NB4 (cell line): ENCODE results near the gene ANKRD66.
"Not testable (repeated sequence)": the region's sequence is repeated elsewhere in the genome, so short reads cannot be mapped to it uniquely, and the experiment has no call there.

Experiments used
- DNase-seq: peaks from one replicate; pipeline ENCODE4 v3.0.0; 2010; ENCODE audit warnings: low read depth
- H3K4me3 ChIP-seq: one replicate; pipeline ENCODE4 v1.5.1; 2011; ENCODE audit warnings: mild to moderate bottlenecking, low read depth, low read length, moderate library complexity
- CTCF ChIP-seq: IDR thresholded peaks from one replicate; pipeline ENCODE4 v1.5.1; 2012; ENCODE audit warnings: low read depth, low read length
- MAX ChIP-seq: IDR thresholded peaks from 2 replicates; pipeline ENCODE4 v1.6.1; 2011; ENCODE audit warnings: low read depth, low read length
- MYC ChIP-seq: IDR thresholded peaks from 2 replicates; pipeline ENCODE4 v1.6.1; 2011; ENCODE audit warnings: low read depth, low read length
- POLR2A ChIP-seq: IDR thresholded peaks from 2 replicates; pipeline ENCODE4 v1.6.1; 2011; ENCODE audit warnings: mild to moderate bottlenecking; ENCODE audit not compliant: insufficient read length; ENCODE audit errors: extremely low read depth

The ANKRD66 gene

GRCh38 chr6:46755865-46756264 is 9.1 kb downstream of the ANKRD66 start:
- no peak for TF ChIP-seq POLR2A

GRCh38 chr6:46756469-46757213 is 9.9 kb downstream of the ANKRD66 start:
- DNase-seq, result no peak
- TF ChIP-seq MYC (no peak), MAX (no peak), CTCF (no peak), POLR2A (no peak)
- H3K4me3 ChIP-seq, result no peak overlapping the region

More at GRCh38 chr6:46755865-46756264, 9.1 kb downstream of the ANKRD66 start:
- H3K4me3 ChIP-seq, result no peak overlapping the region
- DNase-seq, result no peak

GRCh38 chr6:46757214-46757596 is 10.5 kb downstream of the ANKRD66 start:
- H3K4me3 ChIP-seq, result no peak overlapping the region
- no peak for DNase-seq
- TF ChIP-seq POLR2A, result no peak
- TF ChIP-seq CTCF, result no peak
- no peak for TF ChIP-seq MYC

GRCh38 chr6:46758960-46759753 is 12.4 kb downstream of the ANKRD66 start:
- H3K4me3 ChIP-seq, result no peak overlapping the region
- no peak for DNase-seq
- TF ChIP-seq CTCF (no peak), MYC (no peak), MAX (no peak), POLR2A (no peak)

GRCh38 chr6:46760925-46761324 is 14.2 kb downstream of the ANKRD66 start:
- TF ChIP-seq MAX, result no peak
- TF ChIP-seq CTCF, result no peak
- no peak for TF ChIP-seq POLR2A
- no peak for TF ChIP-seq MYC
- no peak for DNase-seq
- no peak overlapping the region for H3K4me3 ChIP-seq

- TF ChIP-seq MAX (no peak), MYC (no peak), POLR2A (no peak), CTCF (no peak)
- no peak for DNase-seq
These were observed 16.7 kb downstream of the ANKRD66 start for GRCh38 chr6:46763466-46763865.

GRCh38 chr6:46764280-46764679 is 17.5 kb downstream of the ANKRD66 start:
- DNase-seq, result not testable (repeated sequence)

More at GRCh38 chr6:46763466-46763865, 16.7 kb downstream of the ANKRD66 start:
- no peak overlapping the region for H3K4me3 ChIP-seq

More at GRCh38 chr6:46764280-46764679, 17.5 kb downstream of the ANKRD66 start:
- H3K4me3 ChIP-seq, result not testable (repeated sequence)
